Pancreas (tissue), 10 donors: ENCODE data around the gene EIF1. TPM values are rescaled to one million over a fixed set of nuclear protein-coding genes. Genes with fewer than 3 reads are reported as not detected.
"Not testable (repeated sequence)": the region's sequence is repeated elsewhere in the genome, so short reads cannot be mapped to it uniquely, and the experiment has no call there.

ENCODE experiments used
- ATAC-seq, 4 donors: fragments of 200-7000 bp; cut with Tn5 transposase; one replicate each; pipeline versions ENCODE4 v1.8.0 to v1.9.1; 2020; ENCODE audit warnings: mild to moderate bottlenecking in 4 of 4, moderate library complexity in 4 of 4
- DNase-seq, 6 donors: peaks; one replicate each; pipeline ENCODE4 v3.0.0-alpha.2; 2020
- FAIRE-seq: peaks from 2 replicates; lab custom pipeline; 2012; peaks lifted over from hg19 to GRCh38; lab: Jason Lieb, UNC
- H3K27ac ChIP-seq, 4 donors: fragments of 200-600 bp; sonication (generic); 1 replicate in 3 of 4; 2 replicates in 1 of 4; pipeline versions ENCODE4 v1.5.0 to v1.8.0; 2020
- H3K27me3 ChIP-seq, 4 donors: fragments of 200-600 bp; one replicate each; pipeline ENCODE4 v1.8.0; 2021
- H3K36me3 ChIP-seq, 3 donors: fragments of 200-600 bp; sonication (generic) in 1 of 3; one replicate each; pipeline versions ENCODE4 v1.5.0 to v1.8.0; 2020 to 2021
- H3K4me1 ChIP-seq, 3 donors: fragments of 200-600 bp; one replicate each; pipeline ENCODE4 v1.8.0; 2021
- H3K4me3 ChIP-seq, 4 donors: fragments of 200-600 bp; sonication (generic) in 2 of 4; one replicate each; pipeline versions ENCODE4 v1.5.0 to v1.8.0; 2020 to 2021
- H3K9me3 ChIP-seq, 4 donors: fragments of 200-600 bp; one replicate each; pipeline ENCODE4 v1.8.0; 2021
- WGBS, 2 donors: extraction: QIAGEN DNeasy Blood & Tissue Kit; methylation state at CpG; one replicate each; pipeline ENCODE4 v1.1.7; 2013; 5-methylcytosine and 5-hydroxymethylcytosine counted together
- intact Hi-C, 3 donors: fragments of 100-400 bp; cut with DNase I; formaldehyde crosslinking; loops; one replicate each; pipeline versions ENCODE4 v1.11.1 to v1.14.2; 2022
- polyA plus RNA-seq, 2 donors: library from polyadenylated mRNA; stranded (reverse); fragments of 200-250 nt; gene quantifications; one replicate each; pipeline ENCODE4 v1.2.3, GENCODE V29; 2013
- total RNA-seq, 6 donors: library from RNA; stranded (reverse); fragmentation: NEBNext Ultra II Directional in 4 of 6; extraction: Animal tissue kit (Norgen Biotek cat#: 25700) in 4 of 6; gene quantifications; one replicate each; pipeline versions ENCODE4 v1.2.1 to v1.2.4, GENCODE V29; 2021 to 2023
- TF ChIP-seq, protein P1 (sequence below), 4 donors: fragments of 200-600 bp; sonication (generic) in 3 of 4; IDR thresholded peaks; one replicate each; pipeline versions ENCODE4 v1.5.0 to v1.8.0; 2021; ENCODE audit warnings: antibody characterized with exemption in 4 of 4
- donor health status: healthy with polysubstance abuse.
- donor health status: DM: no; HTN: no; CAD: no; lungs with moderate emphysema.
- donor health status: DM: no; HTN: no; CAD: no.
- donor health status: control.
- donor health status: control.
- donor health status: Bipolar disorder and iron deficiency.
- donor health status: DM: yes; HTN: yes; CAD: no.
- donor health status: DM: no; HTN: no; CAD: no.
- donor health status: DM: no; HTN: no; CAD: no.
- donor health status: DM: yes; HTN: yes; CAD: no.

Gene EIF1
- total RNA-seq: 100 to 1,000 TPM; 421 to 934 (median 592) TPM
- polyA plus RNA-seq: 100 to 1,000 TPM; 316 to 590 TPM

DNA sequence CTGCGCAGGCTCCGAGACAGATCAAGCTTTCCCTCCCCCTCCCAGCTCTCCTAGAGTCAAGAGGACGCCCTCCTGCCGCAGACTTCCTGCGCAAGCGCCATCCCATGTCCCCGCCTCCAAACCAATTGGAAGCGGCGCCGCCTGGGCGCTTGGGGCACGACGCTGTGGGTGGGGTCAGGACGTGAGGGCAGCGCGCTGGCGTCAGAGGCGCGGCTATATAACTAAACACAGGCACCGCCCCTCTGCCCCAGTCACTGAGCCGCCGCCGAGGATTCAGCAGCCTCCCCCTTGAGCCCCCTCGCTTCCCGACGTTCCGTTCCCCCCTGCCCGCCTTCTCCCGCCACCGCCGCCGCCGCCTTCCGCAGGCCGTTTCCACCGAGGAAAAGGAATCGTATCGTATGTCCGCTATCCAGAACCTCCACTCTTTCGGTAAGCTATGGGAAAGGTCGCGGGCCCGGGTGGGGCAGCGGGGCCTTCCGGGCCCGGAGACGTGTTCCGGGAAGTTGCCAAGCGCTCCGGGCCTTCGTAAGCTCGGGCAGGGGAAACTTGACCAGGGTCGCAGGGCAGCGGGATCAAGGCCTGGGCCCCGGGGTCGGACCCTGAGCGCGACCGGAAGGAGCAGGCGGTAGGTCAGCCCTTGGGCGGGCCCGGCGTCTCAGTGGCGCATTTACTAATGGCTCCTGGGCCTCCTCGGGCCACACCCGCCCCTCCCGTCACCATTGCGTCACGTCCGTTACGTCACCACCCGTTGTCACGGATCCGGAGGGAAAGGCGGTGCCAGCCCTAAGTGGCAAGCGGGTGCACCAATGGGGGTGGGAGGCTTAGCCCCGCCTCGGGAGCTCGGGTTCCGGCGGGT, at the start of gene EIF1:
EIF1 (plus strand) TSS at position 245 of the 856 bp plus-strand sequence; CDS start at position 399, 154 bp downstream.
- ATAC-seq: peak; percentile 81 to 92 (median 84)
- Histone ChIP-seq H3K4me1 (peaks cover 30 to 34% (median 31%) of the 10 kb centered on the region in 3 donors), H3K27ac (peak within 1 kb of the TSS; percentile 100), H3K36me3 (peaks cover 19 to 43% (median 40%) of the 10 kb centered on the region in 3 donors), H3K4me3 (peak within 1 kb of the TSS; percentile 59 to 85 (median 74)), H3K27me3 (no peaks in the 10 kb centered on the region), H3K9me3 (no peaks in the 10 kb centered on the region)
- peak; percentile 47 for FAIRE-seq
- TF ChIP-seq, protein P1, sequence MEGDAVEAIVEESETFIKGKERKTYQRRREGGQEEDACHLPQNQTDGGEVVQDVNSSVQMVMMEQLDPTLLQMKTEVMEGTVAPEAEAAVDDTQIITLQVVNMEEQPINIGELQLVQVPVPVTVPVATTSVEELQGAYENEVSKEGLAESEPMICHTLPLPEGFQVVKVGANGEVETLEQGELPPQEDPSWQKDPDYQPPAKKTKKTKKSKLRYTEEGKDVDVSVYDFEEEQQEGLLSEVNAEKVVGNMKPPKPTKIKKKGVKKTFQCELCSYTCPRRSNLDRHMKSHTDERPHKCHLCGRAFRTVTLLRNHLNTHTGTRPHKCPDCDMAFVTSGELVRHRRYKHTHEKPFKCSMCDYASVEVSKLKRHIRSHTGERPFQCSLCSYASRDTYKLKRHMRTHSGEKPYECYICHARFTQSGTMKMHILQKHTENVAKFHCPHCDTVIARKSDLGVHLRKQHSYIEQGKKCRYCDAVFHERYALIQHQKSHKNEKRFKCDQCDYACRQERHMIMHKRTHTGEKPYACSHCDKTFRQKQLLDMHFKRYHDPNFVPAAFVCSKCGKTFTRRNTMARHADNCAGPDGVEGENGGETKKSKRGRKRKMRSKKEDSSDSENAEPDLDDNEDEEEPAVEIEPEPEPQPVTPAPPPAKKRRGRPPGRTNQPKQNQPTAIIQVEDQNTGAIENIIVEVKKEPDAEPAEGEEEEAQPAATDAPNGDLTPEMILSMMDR (IDR thresholded peaks at IDR 0.05): no peak
- WGBS, 2 donors: 0 to 1% methylated on average over 75 to 81 of the region's 81 CpGs
- intact Hi-C loops: no loop called here
- peak; percentile 99 to 100 (median 100) for DNase-seq

DNA sequence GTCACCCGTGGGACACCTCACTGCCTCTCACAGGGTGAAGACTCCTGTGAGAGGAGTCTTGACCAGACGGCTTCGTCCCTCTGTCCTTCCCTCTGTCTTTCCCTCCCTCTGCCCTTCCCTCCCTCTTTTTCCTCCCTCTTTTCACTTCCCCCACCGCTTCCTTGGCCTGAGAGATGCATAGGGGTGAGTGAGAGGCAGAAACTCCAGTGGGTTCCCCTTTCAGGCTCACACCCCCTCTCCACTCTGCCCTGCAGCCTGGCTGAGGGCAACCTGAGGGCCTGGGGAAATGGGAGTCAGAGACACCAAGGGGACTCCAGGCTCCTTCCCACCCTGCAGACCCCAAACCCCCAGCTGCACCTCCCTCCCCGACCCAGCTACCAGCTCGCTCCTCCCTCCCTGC, 49.7 kb upstream of the EIF1 start:
- no peak for FAIRE-seq
- 83 to 86% methylated on average over 6 of the region's 6 CpGs for WGBS, 2 donors

DNA sequence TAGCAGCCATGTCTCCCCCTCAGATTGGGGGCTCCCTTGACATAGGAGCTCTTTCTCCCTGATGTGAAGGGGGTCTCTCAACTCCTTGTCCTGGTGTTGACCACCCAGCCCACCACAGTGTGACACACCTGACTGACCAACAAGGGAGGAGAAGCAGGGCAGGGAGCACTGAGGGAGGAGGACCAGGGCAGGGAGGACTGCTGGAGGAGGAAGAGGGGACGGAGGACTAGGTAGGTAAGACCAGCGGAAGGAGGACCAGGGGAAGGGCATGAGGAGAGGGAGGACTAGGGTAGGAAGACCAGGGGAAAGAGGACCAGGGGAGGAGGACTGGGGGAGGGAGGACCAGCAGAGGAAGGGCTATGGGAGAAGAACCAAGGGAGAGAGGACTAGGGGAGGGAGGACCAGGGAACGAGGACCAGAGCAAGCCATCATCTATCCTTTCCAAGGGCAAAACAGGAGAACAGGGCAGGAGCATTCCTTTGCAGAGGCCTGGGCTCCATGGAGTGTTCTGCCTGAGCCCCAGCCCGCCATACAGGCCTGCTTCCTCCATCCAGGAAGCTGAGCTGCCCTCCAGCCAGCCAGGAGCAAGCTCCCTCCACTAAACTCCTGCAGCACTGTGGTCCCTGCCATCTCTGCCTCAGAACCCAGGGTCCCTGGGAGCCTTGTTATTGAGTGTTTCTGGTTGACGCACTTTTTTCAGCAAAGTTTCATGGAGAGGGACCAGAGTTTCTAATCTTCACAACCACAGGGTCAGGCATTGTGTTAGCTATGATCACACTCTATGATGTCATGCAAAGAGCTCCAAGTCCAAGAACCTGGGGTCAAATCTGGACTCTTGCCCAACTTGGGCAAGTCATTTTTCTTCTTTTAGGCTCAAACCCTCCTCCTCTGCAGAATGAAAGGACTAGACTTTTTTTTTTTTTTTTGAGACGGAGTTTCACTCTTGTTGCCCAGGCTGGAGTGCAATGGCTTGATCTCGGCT, 48.9 kb upstream of the EIF1 start:
- DNase-seq (no peak), FAIRE-seq (no peak)
- WGBS, 2 donors: 82 to 89% methylated on average over 7 of the region's 7 CpGs

More for the DNA sequence above, 49.7 kb upstream of the EIF1 start:
- Histone ChIP-seq H3K27ac (no peak overlapping the region), H3K4me3 (no peak overlapping the region), H3K36me3 (no peaks in the 10 kb centered on the region), H3K4me1 (peaks cover 4 to 6% (median 5%) of the 10 kb centered on the region in 3 donors), H3K9me3 (no peaks in the 10 kb centered on the region), H3K27me3 (no peaks in the 10 kb centered on the region)
- peak in 1 of 4 donors; percentile 16 for ATAC-seq
- intact Hi-C loops: no loop called here
- no peak for DNase-seq
- TF ChIP-seq, protein P1 (IDR thresholded peaks at IDR 0.05): no peak

DNA sequence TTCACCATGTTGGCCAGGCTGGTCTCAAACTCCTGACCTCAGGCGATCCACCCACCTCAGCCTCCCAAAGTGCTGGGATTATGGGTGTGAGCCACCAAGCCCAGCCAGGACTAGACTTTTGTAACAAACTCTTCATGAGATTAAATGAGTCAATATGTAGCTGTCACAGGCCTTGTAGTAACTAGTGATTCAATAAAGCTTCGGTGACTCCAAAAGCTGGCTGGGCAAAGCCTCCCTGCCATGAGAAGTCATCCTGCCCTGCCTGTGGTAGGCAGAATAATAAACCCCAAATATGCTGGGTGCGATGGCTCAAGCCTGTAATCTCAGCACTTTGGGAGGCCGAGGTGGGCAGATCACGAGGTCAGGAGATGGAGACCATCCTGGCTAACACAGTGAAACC, 48.1 kb upstream of the EIF1 start:
- not testable (repeated sequence) for H3K9me3 ChIP-seq, ATAC-seq, H3K27me3 ChIP-seq, FAIRE-seq, H3K4me3 ChIP-seq, H3K4me1 ChIP-seq, H3K27ac ChIP-seq, H3K36me3 ChIP-seq, DNase-seq
- intact Hi-C loops: loop anchor here in 1 of 3 donors (10.0 kb wide), 1 partner anchor 66 kb away; the partner anchor contains the start of gene KRT9
- 85 to 87% methylated on average over 5 of the region's 5 CpGs for WGBS, 2 donors

More for the DNA sequence above, 48.9 kb upstream of the EIF1 start:
- TF ChIP-seq, protein P1 (IDR thresholded peaks at IDR 0.05): no peak
- intact Hi-C loops: loop anchor here in 1 of 3 donors (10.0 kb wide), 1 partner anchor 65 kb away; the partner anchor contains the start of gene KRT9
- H3K27me3 ChIP-seq: no peaks in the 10 kb centered on the region
- no peak overlapping the region for H3K4me3 ChIP-seq
- no peaks in the 10 kb centered on the region for H3K36me3 ChIP-seq
- H3K4me1 ChIP-seq: peaks cover 4 to 6% (median 5%) of the 10 kb centered on the region in 3 donors
- ATAC-seq: no peak
- H3K9me3 ChIP-seq: no peaks in the 10 kb centered on the region
- H3K27ac ChIP-seq: no peak overlapping the region
